Temporal lobe (tissue), 2 donors: Measurements from ENCODE around the gene CTDSP2. TPM values are rescaled to one million over a fixed set of nuclear protein-coding genes. Genes with fewer than 3 reads are reported as not detected.
A peak's percentile ranks its signal among the peaks of the same experiment; 100 is the strongest.

Experiments
- small RNA-seq: library from RNA; depleted of rRNA; stranded (forward); fragments of <200 nt; gene quantifications from one replicate; pipeline ENCODE3, GENCODE V24; 2014; ENCODE audit warnings: low replicate concordance
- total RNA-seq: library from RNA; depleted of rRNA; stranded (reverse); fragments of >200 nt; gene quantifications from one replicate; pipeline ENCODE4 v1.2.3, GENCODE V29; 2014

Gene CTDSP2
- total RNA-seq, 1 donor from 2014 or later, result 22.9 TPM

Small RNAs within 50 kb of the gene (small RNA-seq; reads per million reads assigned to genes)
- gene MIR26A2 (15.8 reads per million, percentile 94 among the genes with 10 or more reads in this experiment), gene RNU6-1083P (not detected)

Other genes with a start within 250 kb of the CTDSP2 start
- gene DTX3, start 241.9 kb downstream of the CTDSP2 start, total RNA-seq, result 47.7 TPM
- gene ARHGEF25, start 235.3 kb downstream of the CTDSP2 start, total RNA-seq, result 23.1 TPM
- gene B4GALNT1, start 213.5 kb downstream of the CTDSP2 start, total RNA-seq, result 43.8 TPM
- gene OS9, start 152.6 kb downstream of the CTDSP2 start, total RNA-seq, result 96.1 TPM
- gene AGAP2, start 108.0 kb downstream of the CTDSP2 start, total RNA-seq, result 40.6 TPM
- 26.6 TPM for gene TSPAN31, start 101.7 kb downstream of the CTDSP2 start, total RNA-seq
- gene CDK4, start 94.4 kb downstream of the CTDSP2 start, total RNA-seq, result 47.7 TPM
- 12.3 TPM for gene MARCHF9, start 91.6 kb downstream of the CTDSP2 start, total RNA-seq
- gene CYP27B1, start 79.7 kb downstream of the CTDSP2 start, total RNA-seq, result 0.25 TPM
- gene METTL1, start 74.6 kb downstream of the CTDSP2 start, total RNA-seq, result 0.74 TPM
- gene EEF1AKMT3, start 74.1 kb downstream of the CTDSP2 start, total RNA-seq, result 2.7 TPM
- gene TSFM, start 63.9 kb downstream of the CTDSP2 start, total RNA-seq, result 21.6 TPM
- 1.2 TPM for gene AVIL, start 28.0 kb downstream of the CTDSP2 start, total RNA-seq
- 7.1 TPM for gene ATP23, start 94.8 kb upstream of the CTDSP2 start, total RNA-seq